B cell (primary cell): ENCODE measurements around the gene INSC. TPM values are rescaled to one million over a fixed set of nuclear protein-coding genes. Genes with fewer than 3 reads are reported as not detected.

Experiments used
- ATAC-seq: fragments of 200-7000 bp; cut with Tn5 transposase; one replicate; pipeline ENCODE4 v1.10.0; 2021; ENCODE audit warnings: low read depth, mild to moderate bottlenecking, moderate number of reproducible peaks, moderate library complexity
- CTCF ChIA-PET: fragments of 350-600 bp; sonication (Branson Sonifier 250); formaldehyde crosslinking; loops from one replicate; lab custom pipeline; 2021; ENCODE audit warnings: antibody characterized with exemption, inconsistent platforms; lab: Charles Lee
- POLR2A ChIA-PET: fragments of 350-600 bp; sonication (Branson Sonifier 250); formaldehyde crosslinking; loops from one replicate; lab custom pipeline; 2021; ENCODE audit warnings: antibody characterized with exemption; lab: Charles Lee
- DNase-seq: peaks from one replicate; pipeline ENCODE4 v3.0.0; 2013
- H2AFZ ChIP-seq: 2 replicates; pipeline ENCODE4 v1.6.1; 2012; ENCODE audit warnings: mild to moderate bottlenecking, low read depth, low read length; ENCODE audit not compliant: insufficient read depth, poor library complexity, severe bottlenecking
- H3K27ac ChIP-seq, 2 donors: 1 replicate in 1 of 2; 2 replicates in 1 of 2; pipeline ENCODE4 v1.5.1; 2012 to 2013; ENCODE audit warnings: low read length in 2 of 2, mild to moderate bottlenecking in 2 of 2, moderate library complexity in 1 of 2
- H3K27me3 ChIP-seq, 4 experiments: fragments of 200-600 bp in 1 of 4; sonication (generic) in 1 of 4; replicated peaks in 1 of 4; 1 replicate in 2 of 4; 2 replicates in 2 of 4; pipeline versions ENCODE4 v1.6.1 to v1.7.0; 2013 to 2016; ENCODE audit warnings: low read length in 3 of 4, mild to moderate bottlenecking in 2 of 4, mixed read lengths in 1 of 4, moderate library complexity in 1 of 4; ENCODE audit not compliant: insufficient read depth in 4 of 4, control insufficient read depth in 3 of 4; ENCODE audit errors: control extremely low read depth in 1 of 4
- H3K36me3 ChIP-seq, 2 experiments: replicated peaks in 1 of 2; 1 replicate in 1 of 2; 2 replicates in 1 of 2; pipeline versions ENCODE4 v1.6.1 to v1.7.1; 2013; ENCODE audit warnings: low read length in 1 of 2; ENCODE audit not compliant: insufficient read depth in 2 of 2, control insufficient read depth in 1 of 2; ENCODE audit errors: control extremely low read depth in 1 of 2, extremely low read depth in 1 of 2
- H3K4me1 ChIP-seq, 2 donors: fragments of 200-600 bp in 1 of 2; sonication (generic) in 1 of 2; 1 replicate in 1 of 2; 2 replicates in 1 of 2; pipeline versions ENCODE4 v1.5.1 to v1.6.1; 2013 to 2017; ENCODE audit warnings: low read length in 2 of 2; ENCODE audit not compliant: control insufficient read depth in 2 of 2, insufficient read depth in 2 of 2
- H3K4me2 ChIP-seq: replicated peaks from 2 replicates; pipeline ENCODE3; 2012; ENCODE audit warnings: mild to moderate bottlenecking, low read depth, low read length; ENCODE audit not compliant: poor library complexity, severe bottlenecking
- H3K4me3 ChIP-seq, 5 experiments: fragments of 200-600 bp in 1 of 5; sonication (generic) in 1 of 5; 1 replicate in 3 of 5; 2 replicates in 2 of 5; pipeline versions ENCODE4 v1.5.1 to v1.7.0; 2011 to 2016; ENCODE audit warnings: low read length in 4 of 5, mild to moderate bottlenecking in 4 of 5, low read depth in 2 of 5, control low read depth in 1 of 5, moderate library complexity in 1 of 5; ENCODE audit not compliant: insufficient read depth in 1 of 5; ENCODE audit errors: control extremely low read depth in 1 of 5, extremely low read depth in 1 of 5
- H3K79me2 ChIP-seq: fragments of 200-600 bp; sonication (generic); one replicate; pipeline ENCODE4 v1.6.0; 2016; ENCODE audit warnings: low read length; ENCODE audit not compliant: control insufficient read depth, insufficient read depth
- H3K9ac ChIP-seq: fragments of 200-600 bp; sonication (generic); 2 replicates; pipeline ENCODE4 v1.6.1; 2017; ENCODE audit warnings: mild to moderate bottlenecking, low read length, moderate library complexity
- H3K9me3 ChIP-seq, 3 donors: one replicate each; pipeline versions ENCODE4 v1.6.1 to v1.7.1; 2013; ENCODE audit warnings: low read length in 2 of 3; ENCODE audit not compliant: control insufficient read depth in 2 of 3, insufficient read depth in 1 of 3; ENCODE audit errors: control extremely low read depth in 1 of 3
- H4K20me1 ChIP-seq: 2 replicates; pipeline ENCODE4 v1.6.0; 2012; ENCODE audit warnings: mild to moderate bottlenecking, low read length; ENCODE audit not compliant: insufficient read depth, control insufficient read depth, poor library complexity, severe bottlenecking
- H3K27ac Mint-ChIP-seq: one replicate; pipeline ENCODE4 v1.8.0; 2021; ENCODE audit warnings: mixed read lengths
- H3K27me3 Mint-ChIP-seq: one replicate; pipeline ENCODE4 v1.8.0; 2021; ENCODE audit warnings: mixed read lengths
- H3K4me1 Mint-ChIP-seq: one replicate; pipeline ENCODE4 v1.8.0; 2021; ENCODE audit warnings: mixed read lengths
- H3K4me3 Mint-ChIP-seq: one replicate; pipeline ENCODE4 v1.8.0; 2021; ENCODE audit warnings: mixed read lengths
- H3K9me3 Mint-ChIP-seq: one replicate; pipeline ENCODE4 v1.8.0; 2022; ENCODE audit warnings: mixed read lengths; ENCODE audit not compliant: insufficient read depth
- EZH2 ChIP-seq: IDR thresholded peaks from 2 replicates; pipeline ENCODE4 v1.6.1; 2012; ENCODE audit warnings: borderline replicate concordance, low read depth, mild to moderate bottlenecking, moderate library complexity, low read length; ENCODE audit not compliant: insufficient read depth, poor library complexity, severe bottlenecking
- whole genome bisulfite sequencing: methylation state at CpG from one replicate; pipeline ENCODE4 v1.1.5; 2013; ENCODE audit warnings: missing lambda C conversion rate; ENCODE audit not compliant: insufficient coverage; 5-methylcytosine and 5-hydroxymethylcytosine counted together
- intact Hi-C: fragments of 100-400 bp; cut with micrococcal nuclease; formaldehyde crosslinking; loops from one replicate; pipeline ENCODE4 v1.10.0; 2022
- polyA plus RNA-seq: library from polyadenylated mRNA; depleted of rRNA; stranded (reverse); fragments of >200 nt; gene quantifications from 2 replicates; pipeline ENCODE4 v1.2.3, GENCODE V29; 2012
- total RNA-seq, 2 donors: library from RNA; stranded (reverse); fragments of 120-200 nt in 1 of 2; gene quantifications; 1 replicate in 1 of 2; 2 replicates in 1 of 2; pipeline versions ENCODE4 v1.2.3 to v1.2.4, GENCODE V29; 2013 to 2022
- TF ChIP-seq, protein P1 (sequence below): fragments of 200-600 bp; IDR thresholded peaks from one replicate; pipeline ENCODE4 v1.8.0; 2022; ENCODE audit warnings: antibody characterized with exemption, mild to moderate bottlenecking

Gene INSC
- total and polyA plus RNA-seq, 2 donors (not counting 1 experiment from before 2014, with no cell fraction given), result 0.10 TPM; not detected in 1

DNA sequence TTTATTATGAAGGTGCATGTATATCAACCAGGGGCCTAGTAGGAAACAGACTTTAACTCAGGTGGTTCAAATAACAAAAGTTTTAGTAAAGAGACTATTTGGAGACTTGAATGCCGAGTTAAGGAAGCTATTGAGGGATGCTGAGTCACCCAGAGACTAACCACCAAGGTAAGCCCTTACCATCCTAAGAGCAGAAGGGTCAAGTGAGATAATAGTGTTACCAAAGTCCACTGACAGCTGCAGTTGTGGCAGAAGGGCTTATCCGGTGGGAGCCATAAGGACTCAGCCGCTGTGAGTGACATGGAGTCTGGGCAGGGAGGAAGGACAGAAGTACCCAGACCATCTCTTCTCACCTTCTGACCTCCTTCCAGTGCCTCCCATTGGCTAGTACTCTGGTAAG, 134.0 kb downstream of the INSC start:
- Histone ChIP-seq H3K27ac (no peak overlapping the region), H3K9me3 (no peaks in the 10 kb centered on the region), H4K20me1 (no peaks in the 10 kb centered on the region), H3K4me1 (no peaks in the 10 kb centered on the region), H3K4me2 (no peak overlapping the region), H3K79me2 (no peaks in the 10 kb centered on the region), H3K36me3 (no peaks in the 10 kb centered on the region), H2AFZ (no peak overlapping the region), H3K27me3 (no peaks in the 10 kb centered on the region), H3K9ac (no peak overlapping the region), H3K4me3 (no peak overlapping the region)
- CTCF ChIA-PET, result no interaction called here
- H3K4me3 Mint-ChIP-seq, result no peak overlapping the region
- H3K4me1 Mint-ChIP-seq, result no peaks in the 10 kb centered on the region
- POLR2A ChIA-PET, result no interaction called here
- no peak for DNase-seq
- intact Hi-C loops, result no loop called here
- TF ChIP-seq, protein P1, sequence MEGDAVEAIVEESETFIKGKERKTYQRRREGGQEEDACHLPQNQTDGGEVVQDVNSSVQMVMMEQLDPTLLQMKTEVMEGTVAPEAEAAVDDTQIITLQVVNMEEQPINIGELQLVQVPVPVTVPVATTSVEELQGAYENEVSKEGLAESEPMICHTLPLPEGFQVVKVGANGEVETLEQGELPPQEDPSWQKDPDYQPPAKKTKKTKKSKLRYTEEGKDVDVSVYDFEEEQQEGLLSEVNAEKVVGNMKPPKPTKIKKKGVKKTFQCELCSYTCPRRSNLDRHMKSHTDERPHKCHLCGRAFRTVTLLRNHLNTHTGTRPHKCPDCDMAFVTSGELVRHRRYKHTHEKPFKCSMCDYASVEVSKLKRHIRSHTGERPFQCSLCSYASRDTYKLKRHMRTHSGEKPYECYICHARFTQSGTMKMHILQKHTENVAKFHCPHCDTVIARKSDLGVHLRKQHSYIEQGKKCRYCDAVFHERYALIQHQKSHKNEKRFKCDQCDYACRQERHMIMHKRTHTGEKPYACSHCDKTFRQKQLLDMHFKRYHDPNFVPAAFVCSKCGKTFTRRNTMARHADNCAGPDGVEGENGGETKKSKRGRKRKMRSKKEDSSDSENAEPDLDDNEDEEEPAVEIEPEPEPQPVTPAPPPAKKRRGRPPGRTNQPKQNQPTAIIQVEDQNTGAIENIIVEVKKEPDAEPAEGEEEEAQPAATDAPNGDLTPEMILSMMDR, result no peak
- TF ChIP-seq EZH2, result no peak
- no peak for ATAC-seq
- WGBS, result 100% methylated on average over 2 of the region's 3 CpGs
- no peak overlapping the region for H3K27ac Mint-ChIP-seq
- peaks cover 20% of the 10 kb centered on the region for H3K27me3 Mint-ChIP-seq
- H3K9me3 Mint-ChIP-seq, result no peaks in the 10 kb centered on the region

DNA sequence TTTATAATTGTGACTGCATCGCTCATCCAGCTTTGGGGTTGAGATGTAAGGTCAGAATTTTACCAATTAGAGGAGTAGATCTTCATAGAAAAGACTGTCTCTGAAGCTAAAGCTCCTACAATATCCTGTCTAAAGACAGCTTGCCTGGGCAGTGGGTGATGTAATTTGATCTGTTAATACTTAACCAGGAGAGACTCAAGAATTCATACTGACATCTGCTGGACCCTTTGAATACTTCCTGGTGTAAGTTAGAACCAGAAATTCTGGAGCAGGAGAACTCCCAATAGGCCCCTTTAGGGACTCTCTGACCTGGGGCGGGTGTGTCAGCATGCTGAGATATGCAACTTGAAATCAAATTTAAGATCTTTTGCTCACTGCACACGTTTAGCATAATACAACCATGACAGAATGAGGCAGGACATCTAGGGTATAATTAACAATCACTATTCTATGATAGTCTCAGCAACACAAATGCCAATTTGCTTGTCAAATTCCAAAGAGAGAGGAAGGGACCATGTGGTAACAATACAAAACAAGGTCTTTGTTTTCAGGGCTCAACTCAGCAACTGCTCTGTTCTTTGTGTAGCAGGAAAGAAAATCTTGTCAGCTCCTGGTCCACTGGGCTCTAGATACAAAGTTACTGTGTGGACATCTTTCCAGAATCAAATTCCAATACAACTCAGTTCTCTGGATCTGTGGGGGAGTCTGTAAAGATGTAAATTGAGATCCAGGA, 143.9 kb downstream of the INSC start:
- Mint-ChIP-seq H3K4me1 (no peaks in the 10 kb centered on the region), H3K27me3 (peaks cover 10% of the 10 kb centered on the region), H3K27ac (no peak overlapping the region), H3K9me3 (no peaks in the 10 kb centered on the region), H3K4me3 (no peak overlapping the region)
- Histone ChIP-seq H3K9me3 (no peaks in the 10 kb centered on the region), H2AFZ (no peak overlapping the region), H3K27ac (no peak overlapping the region), H3K79me2 (no peaks in the 10 kb centered on the region), H3K9ac (no peak overlapping the region), H4K20me1 (no peaks in the 10 kb centered on the region), H3K4me2 (no peak overlapping the region), H3K36me3 (no peaks in the 10 kb centered on the region), H3K4me1 (no peaks in the 10 kb centered on the region), H3K27me3 (peaks cover 0 to 4% (median 0%) of the 10 kb centered on the region in 4 experiments), H3K4me3 (no peak overlapping the region)
- WGBS, result no CpG with 5 or more reads among the region's 3 CpGs
- intact Hi-C loops, result no loop called here
- ChIA-PET CTCF (no interaction called here), POLR2A (no interaction called here)
- no peak for DNase-seq
- no peak for TF ChIP-seq EZH2
- TF ChIP-seq, protein P1, result no peak
- no peak for ATAC-seq
